ENCODE data around the gene STX4. TPM values are rescaled to one million over a fixed set of nuclear protein-coding genes. Genes with fewer than 3 reads are reported as not detected.

The STX4 gene
- polyA plus RNA-seq, 1 experiment: 43.7 TPM

DNA sequence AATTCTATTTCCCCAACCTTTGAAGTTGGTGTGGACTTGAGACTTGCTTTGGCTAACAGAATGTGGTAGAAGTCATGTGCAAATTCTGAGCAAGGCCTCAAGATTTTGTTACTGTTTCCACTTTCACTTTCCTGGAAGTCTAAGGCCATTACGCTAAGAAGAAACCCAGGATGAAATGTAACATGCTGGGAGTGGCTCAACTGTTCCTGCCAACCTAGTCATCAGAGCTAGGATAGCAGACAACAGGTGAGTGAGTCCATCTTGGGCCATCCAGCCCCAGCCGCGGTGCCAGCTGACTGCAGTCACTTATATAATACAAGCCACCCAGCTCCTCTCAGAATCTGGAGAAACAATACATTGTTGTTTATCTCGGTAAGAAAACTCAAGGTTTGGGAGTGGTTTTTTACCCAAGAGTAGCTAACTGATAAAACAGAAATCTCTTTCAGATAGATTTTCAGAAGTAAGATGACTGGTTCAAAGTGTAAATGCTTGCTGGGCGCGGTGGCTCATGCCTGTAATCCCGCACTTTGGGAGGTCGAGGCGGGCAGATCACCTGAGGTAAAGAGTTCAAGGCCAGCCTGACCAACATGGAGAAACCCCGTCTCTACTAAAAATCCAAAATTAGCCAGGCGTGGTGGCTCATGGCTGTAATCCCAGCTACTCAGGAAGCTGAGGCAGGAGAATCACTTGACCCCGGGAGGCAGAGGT lies 10.7 kb upstream of the STX4 start:
- no peaks in the 10 kb centered on the region for H3K27me3 ChIP-seq (ENCODE audit: control insufficient read depth, insufficient read depth, low read length)
- no peak overlapping the region for H3K27ac ChIP-seq (ENCODE audit: low read depth, low read length)
- POLR2A ChIA-PET: interaction anchor here (0.7 kb wide), 1 partner anchor 37 kb away, joined by 3 read pairs; no protein-coding TSS in a partner anchor
- no peaks in the 10 kb centered on the region for H3K9me3 ChIP-seq (ENCODE audit: control insufficient read depth, insufficient read depth, low read length)
- H3K4me3 ChIP-seq (ENCODE audit: low read depth, low read length): no peak overlapping the region
- CTCF ChIA-PET: interaction anchor here (1.0 kb wide), 1 partner anchor 46 kb away, joined by 3 read pairs; no protein-coding TSS in a partner anchor
- TF ChIP-seq, protein P1, sequence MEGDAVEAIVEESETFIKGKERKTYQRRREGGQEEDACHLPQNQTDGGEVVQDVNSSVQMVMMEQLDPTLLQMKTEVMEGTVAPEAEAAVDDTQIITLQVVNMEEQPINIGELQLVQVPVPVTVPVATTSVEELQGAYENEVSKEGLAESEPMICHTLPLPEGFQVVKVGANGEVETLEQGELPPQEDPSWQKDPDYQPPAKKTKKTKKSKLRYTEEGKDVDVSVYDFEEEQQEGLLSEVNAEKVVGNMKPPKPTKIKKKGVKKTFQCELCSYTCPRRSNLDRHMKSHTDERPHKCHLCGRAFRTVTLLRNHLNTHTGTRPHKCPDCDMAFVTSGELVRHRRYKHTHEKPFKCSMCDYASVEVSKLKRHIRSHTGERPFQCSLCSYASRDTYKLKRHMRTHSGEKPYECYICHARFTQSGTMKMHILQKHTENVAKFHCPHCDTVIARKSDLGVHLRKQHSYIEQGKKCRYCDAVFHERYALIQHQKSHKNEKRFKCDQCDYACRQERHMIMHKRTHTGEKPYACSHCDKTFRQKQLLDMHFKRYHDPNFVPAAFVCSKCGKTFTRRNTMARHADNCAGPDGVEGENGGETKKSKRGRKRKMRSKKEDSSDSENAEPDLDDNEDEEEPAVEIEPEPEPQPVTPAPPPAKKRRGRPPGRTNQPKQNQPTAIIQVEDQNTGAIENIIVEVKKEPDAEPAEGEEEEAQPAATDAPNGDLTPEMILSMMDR (IDR thresholded peaks at IDR 0.05; ENCODE audit: low read depth, low read length): no peak
- no peak for DNase-seq (ENCODE audit: low read depth, low spot score)

DNA sequence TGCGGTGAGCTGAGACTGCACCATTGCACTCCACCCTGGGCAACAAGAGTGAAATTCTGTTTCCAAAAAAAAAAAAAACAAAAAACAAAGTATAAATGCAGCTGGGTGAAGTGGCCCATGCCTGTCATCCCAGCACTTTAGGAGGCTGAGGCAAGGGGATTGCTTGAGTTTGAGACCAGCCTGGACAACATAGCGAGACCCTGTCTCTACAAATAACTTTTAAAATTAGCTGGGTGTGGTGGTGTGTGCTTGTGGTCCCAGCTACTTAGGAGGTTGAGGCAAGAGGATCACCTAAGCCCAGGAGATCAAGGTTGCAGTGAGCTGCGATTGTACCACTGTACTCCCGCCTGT lies 10.1 kb upstream of the STX4 start:
- Histone ChIP-seq H3K27me3 (ENCODE audit: control insufficient read depth, insufficient read depth, low read length) (no peaks in the 10 kb centered on the region), H3K9me3 (ENCODE audit: control insufficient read depth, insufficient read depth, low read length) (no peaks in the 10 kb centered on the region), H3K4me3 (ENCODE audit: low read depth, low read length) (no peak overlapping the region), H3K27ac (ENCODE audit: low read depth, low read length) (no peak overlapping the region)
- CTCF ChIA-PET: interaction anchor here (1.0 kb wide), 1 partner anchor 46 kb away, joined by 3 read pairs; no protein-coding TSS in a partner anchor
- TF ChIP-seq, protein P1 (IDR thresholded peaks at IDR 0.05; ENCODE audit: low read depth, low read length): no peak
- DNase-seq (ENCODE audit: low read depth, low spot score): no peak
- POLR2A ChIA-PET: interaction anchor here (0.7 kb wide), 1 partner anchor 36 kb away, joined by 3 read pairs; no protein-coding TSS in a partner anchor

DNA sequence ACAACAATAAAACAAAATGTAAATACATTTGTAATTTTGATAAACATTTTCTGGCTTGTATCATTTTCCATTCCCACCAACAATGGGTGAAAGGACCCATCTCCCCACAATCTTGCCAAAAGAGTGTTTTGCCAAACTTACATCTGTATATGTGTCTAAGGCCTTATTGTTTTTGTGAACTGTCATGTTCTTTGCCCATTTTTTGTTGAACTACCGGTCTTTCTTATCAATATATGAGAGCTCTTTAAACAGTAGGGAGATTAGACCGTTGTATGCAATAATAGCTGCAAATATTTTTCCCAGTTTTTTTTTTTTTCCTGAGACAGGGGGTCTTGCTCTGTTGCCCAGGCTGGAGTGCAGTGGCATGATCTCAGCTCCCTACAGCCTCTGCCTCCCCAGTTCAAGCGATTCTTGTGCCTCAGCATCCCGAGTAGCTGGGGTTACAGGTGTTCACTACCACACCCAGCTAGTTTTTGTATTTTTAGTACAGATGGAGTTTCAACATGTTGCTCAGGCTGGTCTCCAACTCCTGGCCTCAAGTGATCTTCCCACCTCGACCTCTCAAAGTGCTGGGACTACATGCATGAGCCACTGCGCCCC lies 9.6 kb upstream of the STX4 start:
- ChIA-PET POLR2A (interaction anchor here (0.7 kb wide), 1 partner anchor 36 kb away, joined by 3 read pairs; no protein-coding TSS in a partner anchor), CTCF (interaction anchor here (0.6 kb wide), 1 partner anchor 244 kb away, joined by 4 read pairs; no protein-coding TSS in a partner anchor)
- TF ChIP-seq, protein P1 (IDR thresholded peaks at IDR 0.05; ENCODE audit: low read depth, low read length): no peak

DNA sequence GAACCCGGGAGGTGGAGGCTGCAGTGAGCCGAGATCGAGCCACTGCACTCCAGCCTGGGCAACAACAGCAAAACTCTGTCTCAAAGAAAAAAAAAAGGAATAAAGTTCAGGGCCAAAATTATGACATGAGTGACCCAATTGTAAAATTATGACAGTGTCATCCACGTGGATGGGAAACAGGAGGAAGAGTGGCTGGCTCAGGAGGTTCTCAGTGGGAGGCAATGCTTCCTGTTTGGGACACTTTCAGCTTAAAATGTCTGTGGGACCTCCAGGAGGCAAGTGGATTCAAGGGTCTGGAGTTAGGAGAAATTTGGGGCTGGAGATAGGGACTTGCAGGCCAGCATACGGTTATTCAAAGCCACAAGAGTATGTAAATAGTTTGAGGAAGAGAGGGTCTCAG lies 8.0 kb upstream of the STX4 start:
- H3K4me3 ChIP-seq (ENCODE audit: low read depth, low read length): no peak overlapping the region
- TF ChIP-seq, protein P1 (IDR thresholded peaks at IDR 0.05; ENCODE audit: low read depth, low read length): no peak
- H3K27me3 ChIP-seq (ENCODE audit: control insufficient read depth, insufficient read depth, low read length): no peaks in the 10 kb centered on the region
- no peaks in the 10 kb centered on the region for H3K9me3 ChIP-seq (ENCODE audit: control insufficient read depth, insufficient read depth, low read length)
- CTCF ChIA-PET: no interaction called here
- no peak overlapping the region for H3K27ac ChIP-seq (ENCODE audit: low read depth, low read length)
- no peak for DNase-seq (ENCODE audit: low read depth, low spot score)
- POLR2A ChIA-PET: no interaction called here

More for the DNA sequence above, 9.6 kb upstream of the STX4 start:
- H3K4me3 ChIP-seq (ENCODE audit: low read depth, low read length): no peak overlapping the region
- DNase-seq (ENCODE audit: low read depth, low spot score): no peak
- no peaks in the 10 kb centered on the region for H3K27me3 ChIP-seq (ENCODE audit: control insufficient read depth, insufficient read depth, low read length)
- H3K9me3 ChIP-seq (ENCODE audit: control insufficient read depth, insufficient read depth, low read length): no peaks in the 10 kb centered on the region
- H3K27ac ChIP-seq (ENCODE audit: low read depth, low read length): no peak overlapping the region

DNA sequence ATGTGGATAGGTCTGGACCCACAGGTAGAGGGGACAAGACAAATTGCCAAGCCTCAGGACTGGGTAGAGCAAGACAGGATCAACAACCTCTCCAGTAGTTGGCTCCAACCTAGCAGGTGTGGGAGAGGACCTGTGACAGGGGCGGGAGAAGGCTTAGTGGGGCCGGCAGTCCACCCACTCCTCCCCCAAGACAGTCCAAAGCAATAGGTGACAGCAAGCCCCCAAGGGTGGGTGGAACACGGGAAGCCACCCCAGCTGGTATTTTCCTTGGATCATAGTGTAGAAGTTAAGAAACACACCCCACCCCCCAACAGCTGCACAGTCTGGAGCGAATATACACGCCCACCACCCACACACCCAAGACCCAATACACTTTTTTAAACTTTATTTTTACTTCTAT lies 4.1 kb upstream of the STX4 start:
- ChIA-PET CTCF (no interaction called here), POLR2A (no interaction called here)
- H3K27ac ChIP-seq (ENCODE audit: low read depth, low read length): no peak overlapping the region
- no peak overlapping the region for H3K4me3 ChIP-seq (ENCODE audit: low read depth, low read length)
- no peaks in the 10 kb centered on the region for H3K27me3 ChIP-seq (ENCODE audit: control insufficient read depth, insufficient read depth, low read length)
- DNase-seq (ENCODE audit: low read depth, low spot score): no peak
- no peaks in the 10 kb centered on the region; the same call in 1 of the 2 replicates for H3K9me3 ChIP-seq (ENCODE audit: control insufficient read depth, insufficient read depth, low read length)
- TF ChIP-seq, protein P1 (IDR thresholded peaks at IDR 0.05; ENCODE audit: low read depth, low read length): no peak

Measured in AG04450 (cell line).